BJ (cell line): ENCODE measurements around the gene TGFBRAP1. TPM values are rescaled to one million over a fixed set of nuclear protein-coding genes. Genes with fewer than 3 reads are reported as not detected.

Experiments used
- CTCF ChIA-PET: fragments of 350-600 bp; formaldehyde crosslinking; extraction: SDS; loops from one replicate; lab custom pipeline; 2021; ENCODE audit warnings: antibody characterized with exemption, inconsistent platforms; lab: Yijun Ruan, JAX
- POLR2A ChIA-PET: fragments of 300-600 bp; sonication (Branson Sonifier 250); formaldehyde crosslinking; extraction: SDS; loops from one replicate; lab custom pipeline; 2021; ENCODE audit warnings: antibody characterized with exemption; lab: Charles Lee
- DNase-seq: peaks from one replicate; pipeline ENCODE4 v3.0.0-alpha.2; 2011; ENCODE audit warnings: low read depth
- H3K27me3 ChIP-seq: 2 replicates; pipeline ENCODE4 v1.6.0; 2011; ENCODE audit warnings: low read length; ENCODE audit not compliant: control insufficient read depth, insufficient read depth
- H3K36me3 ChIP-seq: 2 replicates; pipeline ENCODE4 v1.5.1; 2011; ENCODE audit warnings: low read length; ENCODE audit not compliant: control insufficient read depth, insufficient read depth
- H3K4me3 ChIP-seq: 2 replicates; pipeline ENCODE4 v1.5.1; 2011; ENCODE audit warnings: low read depth, mild to moderate bottlenecking, control low read depth, low read length
- CTCF ChIP-seq: IDR thresholded peaks from 2 replicates; pipeline ENCODE4 v1.5.1; 2011; ENCODE audit warnings: low read depth, mild to moderate bottlenecking, control low read depth, inconsistent platforms, low read length, moderate library complexity; ENCODE audit not compliant: insufficient read depth
- polyA plus RNA-seq: library from polyadenylated mRNA; depleted of rRNA; stranded (reverse); fragments of >200 nt; gene quantifications from 2 replicates; pipeline ENCODE4 v1.2.3, GENCODE V29; 2011

TGFBRAP1 gene
- polyA plus RNA-seq, 1 experiment = 8.3 TPM

DNA sequence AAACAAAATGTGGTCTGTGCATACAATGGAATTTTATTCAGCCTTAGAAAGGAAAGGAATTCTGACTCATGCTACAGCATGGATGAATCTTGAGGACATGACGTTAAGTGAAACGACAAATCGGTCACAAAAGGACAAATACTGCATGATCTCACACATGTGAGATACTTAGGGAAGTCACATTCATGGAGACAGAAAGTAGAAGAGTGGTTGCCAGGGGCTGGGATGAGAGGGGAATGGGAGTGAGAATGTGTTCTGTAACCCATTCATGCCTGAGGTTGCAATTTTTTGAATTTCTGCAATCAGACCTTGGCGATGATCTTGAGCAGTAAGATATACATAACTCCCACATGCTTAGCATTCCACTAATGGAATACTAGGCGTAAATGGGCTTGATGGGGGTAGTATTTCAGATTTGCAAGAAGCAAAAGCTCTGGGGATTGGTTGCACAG lies 47.3 kb upstream of the TGFBRAP1 start:
- ChIA-PET CTCF (no interaction called here), POLR2A (no interaction called here)
- no peaks in the 10 kb centered on the region for H3K27me3 ChIP-seq
- no peak overlapping the region for H3K4me3 ChIP-seq
- H3K36me3 ChIP-seq = peaks cover 37% of the 10 kb centered on the region
- TF ChIP-seq CTCF = no peak
- DNase-seq = peak; percentile 42

- DNase-seq = no peak
- Histone ChIP-seq H3K27me3 (no peaks in the 10 kb centered on the region), H3K4me3 (no peak overlapping the region), H3K36me3 (peaks cover 37% of the 10 kb centered on the region)
- POLR2A ChIA-PET = no interaction called here
- TF ChIP-seq CTCF = no peak
- CTCF ChIA-PET = interaction anchor here (0.6 to 1.4 kb wide), 3 partner anchors 9 to 171 kb away, joined by 3 to 5 read pairs (median 4); no protein-coding TSS in a partner anchor
Observed at GRCh38 chr2:105376010-105376409, 46.5 kb upstream of the TGFBRAP1 start.

GRCh38 chr2:105375001-105375561 lies 45.5 kb upstream of the TGFBRAP1 start:
- H3K4me3 ChIP-seq = no peak overlapping the region
- DNase-seq = peak; percentile 76
- no peaks in the 10 kb centered on the region for H3K27me3 ChIP-seq
- ChIA-PET CTCF (interaction anchor here (1.4 to 3.6 kb wide), 2 partner anchors 17 to 147 kb away, joined by 5 to 12 read pairs; no protein-coding TSS in a partner anchor), POLR2A (interaction anchor here (0.5 kb wide), 1 partner anchor 10 kb away, joined by 4 read pairs; no protein-coding TSS in a partner anchor)
- H3K36me3 ChIP-seq = peaks cover 40% of the 10 kb centered on the region
- no peak for TF ChIP-seq CTCF

DNA sequence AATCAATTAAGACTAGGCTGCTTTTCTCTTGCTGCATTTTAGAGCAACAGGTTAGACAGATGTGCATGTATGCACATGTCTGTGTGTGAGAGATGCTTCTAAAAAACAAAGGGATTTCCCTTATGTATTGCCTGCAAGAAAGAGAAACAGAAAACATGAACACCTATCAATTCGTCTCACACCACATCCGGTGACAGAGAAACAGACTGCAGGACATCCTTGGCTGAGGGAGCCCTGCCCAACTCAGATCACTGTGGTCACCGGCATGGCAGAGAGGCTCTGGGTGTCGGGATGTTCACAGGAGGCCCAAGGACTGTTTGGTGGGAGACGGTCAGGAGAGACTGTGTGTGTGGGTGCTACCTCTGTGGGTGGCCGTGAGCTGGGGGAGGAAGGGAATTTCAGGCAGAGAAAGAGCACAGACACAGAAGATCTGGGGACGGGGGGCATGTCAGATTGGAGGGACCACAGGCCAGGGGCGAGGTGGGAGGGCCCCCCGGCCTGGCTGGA lies 44.4 kb upstream of the TGFBRAP1 start:
- Histone ChIP-seq H3K4me3 (no peak overlapping the region), H3K36me3 (peaks cover 44% of the 10 kb centered on the region), H3K27me3 (no peaks in the 10 kb centered on the region)
- no peak for DNase-seq
- ChIA-PET POLR2A (no interaction called here), CTCF (interaction anchor here (3.6 kb wide), 1 partner anchor 148 kb away, joined by 12 read pairs; no protein-coding TSS in a partner anchor)
- TF ChIP-seq CTCF = no peak

GRCh38 chr2:105373344-105373781 lies 43.8 kb upstream of the TGFBRAP1 start:
- ChIA-PET CTCF (interaction anchor here (3.6 kb wide), 1 partner anchor 149 kb away, joined by 12 read pairs; no protein-coding TSS in a partner anchor), POLR2A (no interaction called here)
- peaks cover 46% of the 10 kb centered on the region for H3K36me3 ChIP-seq
- H3K4me3 ChIP-seq = no peak overlapping the region
- no peak for DNase-seq
- no peaks in the 10 kb centered on the region for H3K27me3 ChIP-seq
- no peak for TF ChIP-seq CTCF
